ENCODE measurements around the gene TRIM2. TPM values are rescaled to one million over a fixed set of nuclear protein-coding genes. Genes with fewer than 3 reads are reported as not detected.

Gene TRIM2
- total and polyA plus RNA-seq, 2 of the 8 experiments (the other 6 are each of a cell fraction or from before 2014, with no cell fraction given): 34.0 to 59.8 TPM

GRCh38 chr4:153294631-153295030 is 90.4 kb downstream of the TRIM2 start (continued):
- TF ChIP-seq FOSL1 (IDR thresholded peaks at IDR 0.05; ENCODE audit: insufficient read depth, low read depth, low read length) (no peak), SIN3A (conservative IDR thresholded peaks at IDR 0.05 in 1 of 2, IDR thresholded peaks at IDR 0.05 in 1 of 2; ENCODE audit: low read depth in 1 of 2, low read length in 2 of 2) (no peak), TAF7 (optimal IDR thresholded peaks at IDR 0.05; ENCODE audit: borderline replicate concordance, low read depth, low read length) (no peak)
